GM10266 (cell line): ENCODE results near the gene HSPA12B.

ENCODE experiments used
- DNase-seq: peaks from one replicate; pipeline ENCODE4 v3.0.0; 2012; ENCODE audit errors: extremely low spot score
- CTCF ChIP-seq: IDR thresholded peaks from 2 replicates; pipeline ENCODE4 v1.5.1; 2012; ENCODE audit warnings: mild to moderate bottlenecking, low read depth; ENCODE audit not compliant: control insufficient read depth, insufficient read depth; ENCODE audit errors: missing control alignments

HSPA12B gene

GRCh38 chr20:3741836-3742458, 9.5 kb downstream of the HSPA12B start:
- no peak for TF ChIP-seq CTCF

GRCh38 chr20:3743251-3743650, 10.8 kb downstream of the HSPA12B start:
- no peak for TF ChIP-seq CTCF
- no peak for DNase-seq

More at GRCh38 chr20:3741836-3742458, 9.5 kb downstream of the HSPA12B start:
- no peak for DNase-seq

GRCh38 chr20:3744037-3744436, 11.6 kb downstream of the HSPA12B start:
- no peak for TF ChIP-seq CTCF
- no peak for DNase-seq

GRCh38 chr20:3744806-3745685, 12.6 kb downstream of the HSPA12B start:
- TF ChIP-seq CTCF: no peak
- peak; percentile 93 for DNase-seq

- DNase-seq: no peak
- TF ChIP-seq CTCF: no peak
Measured at GRCh38 chr20:3745686-3746173, 13.2 kb downstream of the HSPA12B start.

- TF ChIP-seq CTCF: no peak
Measured at GRCh38 chr20:3747471-3747870, 15.0 kb downstream of the HSPA12B start.

GRCh38 chr20:3748073-3748472, 15.6 kb downstream of the HSPA12B start:
- no peak for DNase-seq
- TF ChIP-seq CTCF: no peak

More at GRCh38 chr20:3747471-3747870, 15.0 kb downstream of the HSPA12B start:
- no peak for DNase-seq
